Measurements from ENCODE around the gene ADRA2B. TPM values are rescaled to one million over a fixed set of nuclear protein-coding genes. Genes with fewer than 3 reads are reported as not detected.

ADRA2B gene
- total RNA-seq, 6 experiments from 2014 or later = 1.7 to 8.1 (median 3.2) TPM

GRCh38 chr2:96137321-96138178, 21.2 kb upstream of the ADRA2B start:
- Histone ChIP-seq H3K4me3 (no peak overlapping the region), H3K27ac (no peak overlapping the region), H3K4me1 (no peaks in the 10 kb centered on the region), H3K27me3 (no peaks in the 10 kb centered on the region), H3K36me3 (no peaks in the 10 kb centered on the region), H3K9me3 (no peaks in the 10 kb centered on the region)
- 67% methylated on average over 11 of the region's 15 CpGs for WGBS (ENCODE audit: insufficient coverage, low coverage, low lambda C conversion rate, missing lambda C conversion rate)
- DNase-seq (no peak), ATAC-seq (no peak)
- TF ChIP-seq CTCF (IDR thresholded peaks at IDR 0.05) = no peak
- TF ChIP-seq POLR2A (IDR thresholded peaks at IDR 0.05) = no peak
- intact Hi-C loops (cut with DNase I) = no loop called here

GRCh38 chr2:96136129-96136720, 19.9 kb upstream of the ADRA2B start:
- no peak for DNase-seq
- no peak overlapping the region for H3K27ac ChIP-seq
- H3K9me3 ChIP-seq = no peaks in the 10 kb centered on the region
- ATAC-seq = no peak
- no CpG with 5 or more reads among the region's 8 CpGs for WGBS (ENCODE audit: insufficient coverage, low coverage, low lambda C conversion rate, missing lambda C conversion rate)
- H3K4me3 ChIP-seq = no peak overlapping the region
- intact Hi-C loops (cut with DNase I) = no loop called here
- no peaks in the 10 kb centered on the region for H3K27me3 ChIP-seq
- TF ChIP-seq POLR2A (IDR thresholded peaks at IDR 0.05) (no peak), CTCF (IDR thresholded peaks at IDR 0.05) (no peak)
- no peaks in the 10 kb centered on the region for H3K4me1 ChIP-seq
- H3K36me3 ChIP-seq = no peaks in the 10 kb centered on the region

GRCh38 chr2:96135621-96136020, 19.2 kb upstream of the ADRA2B start:
- Histone ChIP-seq H3K4me1 (no peaks in the 10 kb centered on the region), H3K27me3 (no peaks in the 10 kb centered on the region), H3K27ac (no peak overlapping the region), H3K4me3 (no peak overlapping the region), H3K36me3 (no peaks in the 10 kb centered on the region), H3K9me3 (no peaks in the 10 kb centered on the region)
- ATAC-seq (no peak), DNase-seq (no peak)
- no peak for TF ChIP-seq CTCF (IDR thresholded peaks at IDR 0.05)
- no peak for TF ChIP-seq POLR2A (IDR thresholded peaks at IDR 0.05)
- WGBS (ENCODE audit: insufficient coverage, low coverage, low lambda C conversion rate, missing lambda C conversion rate) = 100% methylated on average over 1 of the region's 5 CpGs
- intact Hi-C loops (cut with DNase I) = no loop called here

GRCh38 chr2:96135171-96135570, 18.8 kb upstream of the ADRA2B start:
- intact Hi-C loops (cut with DNase I) = no loop called here
- H3K4me1 ChIP-seq = no peaks in the 10 kb centered on the region
- no peak overlapping the region for H3K27ac ChIP-seq
- TF ChIP-seq POLR2A (IDR thresholded peaks at IDR 0.05) (no peak), CTCF (IDR thresholded peaks at IDR 0.05) (no peak)
- H3K4me3 ChIP-seq = no peak overlapping the region
- no peaks in the 10 kb centered on the region for H3K36me3 ChIP-seq
- WGBS (ENCODE audit: insufficient coverage, low coverage, low lambda C conversion rate, missing lambda C conversion rate) = 73% methylated on average over 9 of the region's 9 CpGs
- H3K27me3 ChIP-seq = no peaks in the 10 kb centered on the region
- ATAC-seq (no peak), DNase-seq (no peak)
- no peaks in the 10 kb centered on the region for H3K9me3 ChIP-seq
